ENCODE data around the gene SLCO4A1. TPM values are rescaled to one million over a fixed set of nuclear protein-coding genes. Genes with fewer than 3 reads are reported as not detected.

The SLCO4A1 gene
- total RNA-seq, 2 donors from 2014 or later: 2.6 to 6.2 TPM

GRCh38 chr20:62703853-62704228 lies 61.5 kb downstream of the SLCO4A1 start:
- DNase-seq (no peak), ATAC-seq (no peak)
- intact Hi-C loops (cut with DNase I): no loop called here
- Histone ChIP-seq H3K27ac (no peak overlapping the region), H3K4me1 (peaks cover 8% of the 10 kb centered on the region), H3K4me3 (no peak overlapping the region), H3K36me3 (replicated peaks in 1 of 2; ENCODE audit: insufficient read depth in 1 of 2, low read depth in 2 of 2) (no peaks in the 10 kb centered on the region), H3K9me3 (no peaks in the 10 kb centered on the region), H3K27me3 (no peaks in the 10 kb centered on the region)
- WGBS, 2 donors: 42 to 74% methylated on average over 5 of the region's 5 CpGs
- TF ChIP-seq POLR2A (IDR thresholded peaks at IDR 0.05) (no peak), CTCF (IDR thresholded peaks at IDR 0.05) (no peak)

- peaks cover 11% of the 10 kb centered on the region for H3K4me1 ChIP-seq
- no peak overlapping the region for H3K4me3 ChIP-seq
- H3K9me3 ChIP-seq: no peaks in the 10 kb centered on the region
- no peaks in the 10 kb centered on the region for H3K27me3 ChIP-seq
- no peaks in the 10 kb centered on the region for H3K36me3 ChIP-seq (replicated peaks in 1 of 2; ENCODE audit: insufficient read depth in 1 of 2, low read depth in 2 of 2)
- intact Hi-C loops (cut with DNase I): no loop called here
- peak; percentile 67 to 87 (median 82) for DNase-seq
- ATAC-seq: peak; percentile 54
- TF ChIP-seq CTCF (IDR thresholded peaks at IDR 0.05): no peak
- TF ChIP-seq POLR2A (IDR thresholded peaks at IDR 0.05): no peak
- no peak overlapping the region for H3K27ac ChIP-seq
- WGBS, 2 donors: 15 to 19% methylated on average over 18 to 21 of the region's 21 CpGs
Observed at GRCh38 chr20:62704341-62704948, 62.1 kb downstream of the SLCO4A1 start.

- DNase-seq (no peak), ATAC-seq (no peak)
- H3K9me3 ChIP-seq: no peaks in the 10 kb centered on the region
- no peaks in the 10 kb centered on the region for H3K36me3 ChIP-seq (replicated peaks in 1 of 2; ENCODE audit: insufficient read depth in 1 of 2, low read depth in 2 of 2)
- no peak for TF ChIP-seq CTCF (IDR thresholded peaks at IDR 0.05)
- no peak for TF ChIP-seq POLR2A (IDR thresholded peaks at IDR 0.05)
- 73 to 100% methylated on average over 1 to 16 of the region's 16 CpGs for WGBS, 2 donors
- H3K27ac ChIP-seq: no peak overlapping the region
- H3K27me3 ChIP-seq: peaks cover 0 to 11% of the 10 kb centered on the region in 2 donors
- peaks cover 11% of the 10 kb centered on the region for H3K4me1 ChIP-seq
- intact Hi-C loops (cut with DNase I): no loop called here
- H3K4me3 ChIP-seq: no peak overlapping the region
Observed at GRCh38 chr20:62705627-62706026, 63.3 kb downstream of the SLCO4A1 start.

GRCh38 chr20:62706344-62706743 lies 64.0 kb downstream of the SLCO4A1 start:
- no peaks in the 10 kb centered on the region for H3K9me3 ChIP-seq
- ATAC-seq (no peak), DNase-seq (no peak)
- no peak overlapping the region for H3K4me3 ChIP-seq
- intact Hi-C loops (cut with DNase I): no loop called here
- no peak for TF ChIP-seq CTCF (IDR thresholded peaks at IDR 0.05)
- TF ChIP-seq POLR2A (IDR thresholded peaks at IDR 0.05): no peak
- H3K36me3 ChIP-seq (replicated peaks in 1 of 2; ENCODE audit: insufficient read depth in 1 of 2, low read depth in 2 of 2): no peaks in the 10 kb centered on the region
- H3K27ac ChIP-seq: no peak overlapping the region
- peaks cover 0 to 12% of the 10 kb centered on the region in 2 donors for H3K27me3 ChIP-seq
- WGBS, 2 donors: 72 to 77% methylated on average over 6 to 12 of the region's 12 CpGs
- peaks cover 11% of the 10 kb centered on the region for H3K4me1 ChIP-seq

- peaks cover 11% of the 10 kb centered on the region for H3K4me1 ChIP-seq
- ATAC-seq (no peak), DNase-seq (no peak)
- no peak overlapping the region for H3K4me3 ChIP-seq
- TF ChIP-seq CTCF (IDR thresholded peaks at IDR 0.05) (no peak), POLR2A (IDR thresholded peaks at IDR 0.05) (no peak)
- no peaks in the 10 kb centered on the region for H3K9me3 ChIP-seq
- H3K27me3 ChIP-seq: peaks cover 0 to 12% of the 10 kb centered on the region in 2 donors
- H3K27ac ChIP-seq: no peak overlapping the region
- 47 to 57% methylated on average over 12 of the region's 12 CpGs for WGBS, 2 donors
- intact Hi-C loops (cut with DNase I): no loop called here
- no peaks in the 10 kb centered on the region for H3K36me3 ChIP-seq (replicated peaks in 1 of 2; ENCODE audit: insufficient read depth in 1 of 2, low read depth in 2 of 2)
Observed at GRCh38 chr20:62706857-62707256, 64.6 kb downstream of the SLCO4A1 start.
